Astrocyte (in vitro differentiated cells and primary cell): ENCODE data around the gene PALLD. TPM values are rescaled to one million over a fixed set of nuclear protein-coding genes. Genes with fewer than 3 reads are reported as not detected.

Experiments used
- DNase-seq: peaks from one replicate; pipeline ENCODE4 v3.0.0-alpha.2; 2010; ENCODE audit warnings: low read depth
- FAIRE-seq: peaks from 2 replicates; lab custom pipeline; 2011; peaks lifted over from hg19 to GRCh38; lab: Jason Lieb, UNC
- H2AFZ ChIP-seq: 2 replicates; pipeline ENCODE4 v1.6.0; 2012; ENCODE audit warnings: low read depth, low read length, inconsistent platforms
- H3K27ac ChIP-seq: 2 replicates; pipeline ENCODE4 v1.5.1; 2011; ENCODE audit warnings: low read depth, low read length, inconsistent platforms
- H3K27me3 ChIP-seq: 2 replicates; pipeline ENCODE4 v1.6.0; 2011; ENCODE audit warnings: low read length, inconsistent platforms; ENCODE audit not compliant: insufficient read depth
- H3K36me3 ChIP-seq: 2 replicates; pipeline ENCODE4 v1.5.1; 2011; ENCODE audit warnings: low read length, inconsistent platforms; ENCODE audit not compliant: insufficient read depth
- H3K4me1 ChIP-seq: 2 replicates; pipeline ENCODE4 v1.5.1; 2011; ENCODE audit warnings: low read length, inconsistent platforms; ENCODE audit not compliant: insufficient read depth
- H3K4me2 ChIP-seq: 2 replicates; pipeline ENCODE4 v1.6.0; 2012; ENCODE audit warnings: low read length, inconsistent platforms
- H3K4me3 ChIP-seq: 2 replicates; pipeline ENCODE4 v1.5.1; 2011; ENCODE audit warnings: low read depth, mild to moderate bottlenecking, low read length, inconsistent platforms; ENCODE audit not compliant: insufficient read depth
- H3K79me2 ChIP-seq: 2 replicates; pipeline ENCODE4 v1.6.0; 2012; ENCODE audit warnings: mild to moderate bottlenecking, low read length, inconsistent platforms; ENCODE audit not compliant: insufficient read depth
- H3K9ac ChIP-seq: 2 replicates; pipeline ENCODE4 v1.6.0; 2012; ENCODE audit warnings: mild to moderate bottlenecking, low read length, inconsistent platforms
- H3K9me3 ChIP-seq: 2 replicates; pipeline ENCODE4 v1.5.1; 2012; ENCODE audit warnings: low read depth, mild to moderate bottlenecking, low read length, inconsistent platforms; ENCODE audit not compliant: insufficient read depth
- H4K20me1 ChIP-seq: 2 replicates; pipeline ENCODE4 v1.6.0; 2012; ENCODE audit warnings: low read length, inconsistent platforms; ENCODE audit not compliant: insufficient read depth
- H3K27ac Mint-ChIP-seq: one replicate; pipeline ENCODE4 v1.8.0; 2021; ENCODE audit warnings: mild to moderate bottlenecking, mixed read lengths; ENCODE audit not compliant: unreplicated experiment
- H3K27me3 Mint-ChIP-seq: one replicate; pipeline ENCODE4 v1.8.0; 2021; ENCODE audit warnings: low read depth, mixed read lengths; ENCODE audit not compliant: unreplicated experiment
- H3K36me3 Mint-ChIP-seq: one replicate; pipeline ENCODE4 v1.8.0; 2021; ENCODE audit warnings: low read depth, mixed read lengths; ENCODE audit not compliant: unreplicated experiment
- H3K4me1 Mint-ChIP-seq: one replicate; pipeline ENCODE4 v1.8.0; 2021; ENCODE audit warnings: low read depth, mixed read lengths; ENCODE audit not compliant: unreplicated experiment
- H3K4me3 Mint-ChIP-seq: one replicate; pipeline ENCODE4 v1.8.0; 2021; ENCODE audit warnings: mild to moderate bottlenecking, moderate library complexity, mixed read lengths; ENCODE audit not compliant: unreplicated experiment
- H3K9me3 Mint-ChIP-seq: one replicate; pipeline ENCODE4 v1.8.0; 2021; ENCODE audit warnings: mild to moderate bottlenecking, mixed read lengths; ENCODE audit not compliant: unreplicated experiment
- EZH2 ChIP-seq: IDR thresholded peaks from 2 replicates; pipeline ENCODE4 v1.6.1; 2012; ENCODE audit warnings: mild to moderate bottlenecking, low read length, inconsistent platforms; ENCODE audit not compliant: insufficient read depth
- total RNA-seq: library from RNA; stranded (reverse); gene quantifications from 2 replicates; pipeline ENCODE4 v1.2.1, GENCODE V29; 2021
- TF ChIP-seq, protein P1 (sequence below): IDR thresholded peaks from 2 replicates; pipeline ENCODE4 v1.5.1; 2011; ENCODE audit warnings: low read depth, mild to moderate bottlenecking, inconsistent platforms, low read length, moderate library complexity; ENCODE audit not compliant: insufficient read depth

PALLD gene
- total RNA-seq, 1 donor from 2014 or later = 498 TPM

DNA sequence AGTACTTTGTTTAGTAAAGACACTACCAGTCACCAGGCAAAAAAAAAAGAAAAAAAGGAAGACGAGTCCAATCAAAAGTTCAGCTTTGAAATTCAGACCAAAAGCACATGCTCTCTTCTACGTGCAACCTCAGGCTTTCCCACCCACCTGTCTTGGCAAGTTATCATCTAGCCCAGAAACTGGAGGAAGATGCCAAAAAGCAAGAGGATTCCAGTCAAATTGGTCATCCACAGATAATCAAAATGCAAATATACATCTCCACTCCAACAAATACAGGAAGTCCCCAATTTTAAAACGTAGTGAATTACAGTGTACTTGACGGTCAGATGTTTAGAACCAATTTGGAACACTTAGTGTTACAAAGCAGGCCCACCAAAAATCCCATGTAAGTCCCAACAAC, 96.5 kb downstream of the PALLD start:
- TF ChIP-seq, protein P1, sequence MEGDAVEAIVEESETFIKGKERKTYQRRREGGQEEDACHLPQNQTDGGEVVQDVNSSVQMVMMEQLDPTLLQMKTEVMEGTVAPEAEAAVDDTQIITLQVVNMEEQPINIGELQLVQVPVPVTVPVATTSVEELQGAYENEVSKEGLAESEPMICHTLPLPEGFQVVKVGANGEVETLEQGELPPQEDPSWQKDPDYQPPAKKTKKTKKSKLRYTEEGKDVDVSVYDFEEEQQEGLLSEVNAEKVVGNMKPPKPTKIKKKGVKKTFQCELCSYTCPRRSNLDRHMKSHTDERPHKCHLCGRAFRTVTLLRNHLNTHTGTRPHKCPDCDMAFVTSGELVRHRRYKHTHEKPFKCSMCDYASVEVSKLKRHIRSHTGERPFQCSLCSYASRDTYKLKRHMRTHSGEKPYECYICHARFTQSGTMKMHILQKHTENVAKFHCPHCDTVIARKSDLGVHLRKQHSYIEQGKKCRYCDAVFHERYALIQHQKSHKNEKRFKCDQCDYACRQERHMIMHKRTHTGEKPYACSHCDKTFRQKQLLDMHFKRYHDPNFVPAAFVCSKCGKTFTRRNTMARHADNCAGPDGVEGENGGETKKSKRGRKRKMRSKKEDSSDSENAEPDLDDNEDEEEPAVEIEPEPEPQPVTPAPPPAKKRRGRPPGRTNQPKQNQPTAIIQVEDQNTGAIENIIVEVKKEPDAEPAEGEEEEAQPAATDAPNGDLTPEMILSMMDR = no peak
- TF ChIP-seq EZH2 = no peak
- H3K9me3 Mint-ChIP-seq = no peaks in the 10 kb centered on the region
- Histone ChIP-seq H3K36me3 (no peaks in the 10 kb centered on the region), H3K27me3 (no peaks in the 10 kb centered on the region), H3K4me1 (peaks cover 18% of the 10 kb centered on the region), H3K4me3 (no peak overlapping the region), H4K20me1 (no peaks in the 10 kb centered on the region), H3K79me2 (no peaks in the 10 kb centered on the region), H3K4me2 (no peak overlapping the region), H3K9me3 (no peaks in the 10 kb centered on the region), H3K9ac (no peak overlapping the region), H3K27ac (no peak overlapping the region), H2AFZ (no peak overlapping the region)
- no peak overlapping the region for H3K27ac Mint-ChIP-seq
- H3K4me1 Mint-ChIP-seq = peaks cover 27% of the 10 kb centered on the region
- H3K36me3 Mint-ChIP-seq = no peaks in the 10 kb centered on the region
- FAIRE-seq = no peak
- H3K27me3 Mint-ChIP-seq = no peaks in the 10 kb centered on the region
- DNase-seq = peak; percentile 78
- H3K4me3 Mint-ChIP-seq = no peak overlapping the region

DNA sequence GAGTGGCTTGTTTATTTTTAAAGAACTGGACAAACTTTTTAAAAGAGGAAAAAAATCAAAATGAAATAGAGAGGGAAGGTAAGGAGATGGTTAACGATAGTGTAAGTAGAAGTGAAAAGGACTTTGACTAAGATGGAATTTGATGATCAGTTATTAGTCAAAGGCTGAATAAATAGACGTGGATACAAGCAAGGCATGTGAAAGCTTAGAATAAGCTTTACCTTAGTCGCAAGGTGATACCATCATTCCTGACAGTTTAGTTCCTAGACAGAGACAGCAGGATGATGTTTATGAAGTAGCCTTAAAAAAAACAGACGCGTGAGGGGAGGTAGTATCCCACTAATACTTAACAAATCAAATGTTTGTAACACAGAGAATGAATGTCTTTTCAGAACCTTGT, 97.3 kb downstream of the PALLD start:
- FAIRE-seq (no peak), DNase-seq (no peak)
- H3K79me2 ChIP-seq = no peaks in the 10 kb centered on the region
- H3K4me1 Mint-ChIP-seq = peaks cover 21% of the 10 kb centered on the region
- H3K9me3 Mint-ChIP-seq = no peaks in the 10 kb centered on the region
- H3K4me3 Mint-ChIP-seq = peak overlapping the region; percentile 17
- no peak overlapping the region for H3K4me2 ChIP-seq
- H4K20me1 ChIP-seq = no peaks in the 10 kb centered on the region
- no peaks in the 10 kb centered on the region for H3K9me3 ChIP-seq
- H3K9ac ChIP-seq = no peak overlapping the region
- H3K36me3 Mint-ChIP-seq = no peaks in the 10 kb centered on the region
- no peak overlapping the region for H3K27ac Mint-ChIP-seq
- no peak overlapping the region for H2AFZ ChIP-seq
- H3K27me3 ChIP-seq = no peaks in the 10 kb centered on the region
- H3K27me3 Mint-ChIP-seq = no peaks in the 10 kb centered on the region
- H3K4me3 ChIP-seq = no peak overlapping the region
- H3K4me1 ChIP-seq = peaks cover 11% of the 10 kb centered on the region
- H3K36me3 ChIP-seq = no peaks in the 10 kb centered on the region
- H3K27ac ChIP-seq = no peak overlapping the region
- TF ChIP-seq, protein P1 = no peak
- TF ChIP-seq EZH2 = no peak

DNA sequence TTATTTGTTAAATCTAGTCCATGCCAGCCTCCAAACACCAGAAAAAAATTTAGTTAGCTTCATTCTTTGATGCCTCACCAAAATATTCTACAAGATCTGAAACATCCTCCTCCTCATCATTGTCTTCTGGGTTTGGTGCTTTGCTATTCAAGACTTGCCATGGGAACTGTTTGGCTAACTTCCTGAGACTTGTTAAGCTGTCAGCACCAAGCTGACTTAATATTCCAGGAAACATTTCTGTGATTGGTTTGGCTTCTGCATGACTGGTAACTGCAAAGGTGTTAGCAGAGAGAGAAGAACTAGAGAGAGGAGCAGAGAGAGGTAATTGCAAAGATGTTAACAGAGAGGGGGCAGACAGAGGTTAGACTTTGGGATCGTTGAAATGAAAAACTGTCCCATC, 101.3 kb downstream of the PALLD start:
- no peaks in the 10 kb centered on the region for H3K27me3 ChIP-seq
- no peaks in the 10 kb centered on the region for H4K20me1 ChIP-seq
- no peak overlapping the region for H2AFZ ChIP-seq
- no peak overlapping the region for H3K27ac Mint-ChIP-seq
- H3K4me1 Mint-ChIP-seq = peaks cover 17% of the 10 kb centered on the region
- no peak overlapping the region for H3K27ac ChIP-seq
- H3K36me3 ChIP-seq = no peaks in the 10 kb centered on the region
- DNase-seq (no peak), FAIRE-seq (no peak)
- no peaks in the 10 kb centered on the region for H3K36me3 Mint-ChIP-seq
- H3K4me3 ChIP-seq = no peak overlapping the region
- no peak overlapping the region for H3K4me3 Mint-ChIP-seq
- TF ChIP-seq, protein P1 = no peak
- no peak for TF ChIP-seq EZH2
- H3K27me3 Mint-ChIP-seq = no peaks in the 10 kb centered on the region
- peaks cover 4% of the 10 kb centered on the region for H3K4me1 ChIP-seq
- H3K9me3 Mint-ChIP-seq = no peaks in the 10 kb centered on the region
- H3K9ac ChIP-seq = no peak overlapping the region
- H3K79me2 ChIP-seq = no peaks in the 10 kb centered on the region
- H3K9me3 ChIP-seq = no peaks in the 10 kb centered on the region
- no peak overlapping the region for H3K4me2 ChIP-seq
